Measurements from ENCODE around the gene GPC6. TPM values are rescaled to one million over a fixed set of nuclear protein-coding genes. Genes with fewer than 3 reads are reported as not detected.

The GPC6 gene
- total RNA-seq, 2 experiments from 2014 or later = not detected

GRCh38 chr13:93361703-93362102 lies 135.1 kb downstream of the GPC6 start:
- no peaks in the 10 kb centered on the region for H3K36me3 ChIP-seq (ENCODE audit: insufficient read depth, low read length)
- TF ChIP-seq CTCF (conservative IDR thresholded peaks at IDR 0.05; ENCODE audit: low read length) = no peak
- no peak for TF ChIP-seq EZH2phosphoT487 (IDR thresholded peaks at IDR 0.05; ENCODE audit: borderline replicate concordance, low read depth, low read length)
- POLR2A ChIA-PET = no interaction called here
- DNase-seq (ENCODE audit: low spot score) = no peak
- intact Hi-C loops (cut with micrococcal nuclease; ENCODE audit: unreplicated experiment) = no loop called here
- no peaks in the 10 kb centered on the region for H3K9me2 ChIP-seq (ENCODE audit: insufficient read depth, low read length)
- BruUV-seq (replicated peaks) = no TSS peak
- H3K27ac ChIP-seq (ENCODE audit: low read depth, low read length, poor library complexity, severe bottlenecking) = no peak overlapping the region
- no peak overlapping the region for H3K4me2 ChIP-seq (ENCODE audit: low read length)
- no peak overlapping the region for H2AFZ ChIP-seq (ENCODE audit: low read length)
- H4K20me1 ChIP-seq (ENCODE audit: insufficient read depth, low read length) = no peaks in the 10 kb centered on the region
- CTCF ChIA-PET (ENCODE audit: unreplicated experiment) = no interaction called here
- H3K9me3 ChIP-seq (ENCODE audit: low read length) = no peaks in the 10 kb centered on the region
- H3K4me3 ChIP-seq (ENCODE audit: low read depth, low read length, poor library complexity, severe bottlenecking) = no peak overlapping the region
- H3K79me2 ChIP-seq (ENCODE audit: insufficient read depth, low read depth, low read length) = no peaks in the 10 kb centered on the region
- H3K4me1 ChIP-seq (ENCODE audit: insufficient read depth, low read length, poor library complexity, severe bottlenecking) = no peaks in the 10 kb centered on the region

GRCh38 chr13:93364166-93364565 lies 137.6 kb downstream of the GPC6 start:
- Histone ChIP-seq H3K4me2 (ENCODE audit: low read length) (no peak overlapping the region), H3K27ac (ENCODE audit: low read depth, low read length, poor library complexity, severe bottlenecking) (no peak overlapping the region), H4K20me1 (ENCODE audit: insufficient read depth, low read length) (no peaks in the 10 kb centered on the region), H3K4me3 (ENCODE audit: low read depth, low read length, poor library complexity, severe bottlenecking) (no peak overlapping the region), H2AFZ (ENCODE audit: low read length) (no peak overlapping the region), H3K79me2 (ENCODE audit: insufficient read depth, low read depth, low read length) (no peaks in the 10 kb centered on the region), H3K36me3 (ENCODE audit: insufficient read depth, low read length) (no peaks in the 10 kb centered on the region), H3K9me2 (ENCODE audit: insufficient read depth, low read length) (no peaks in the 10 kb centered on the region), H3K4me1 (ENCODE audit: insufficient read depth, low read length, poor library complexity, severe bottlenecking) (no peaks in the 10 kb centered on the region), H3K9me3 (ENCODE audit: low read length) (no peaks in the 10 kb centered on the region)
- intact Hi-C loops (cut with micrococcal nuclease; ENCODE audit: unreplicated experiment) = no loop called here
- ChIA-PET CTCF (ENCODE audit: unreplicated experiment) (no interaction called here), POLR2A (no interaction called here)
- BruUV-seq (replicated peaks) = no TSS peak
- no peak for DNase-seq (ENCODE audit: low spot score)
- TF ChIP-seq EZH2phosphoT487 (IDR thresholded peaks at IDR 0.05; ENCODE audit: borderline replicate concordance, low read depth, low read length) = no peak

- Histone ChIP-seq H3K4me3 (ENCODE audit: low read depth, low read length, poor library complexity, severe bottlenecking) (no peak overlapping the region), H3K4me1 (ENCODE audit: insufficient read depth, low read length, poor library complexity, severe bottlenecking) (no peaks in the 10 kb centered on the region), H2AFZ (ENCODE audit: low read length) (no peak overlapping the region), H3K9me2 (ENCODE audit: insufficient read depth, low read length) (no peaks in the 10 kb centered on the region), H4K20me1 (ENCODE audit: insufficient read depth, low read length) (no peaks in the 10 kb centered on the region), H3K27ac (ENCODE audit: low read depth, low read length, poor library complexity, severe bottlenecking) (no peak overlapping the region), H3K4me2 (ENCODE audit: low read length) (no peak overlapping the region), H3K79me2 (ENCODE audit: insufficient read depth, low read depth, low read length) (no peaks in the 10 kb centered on the region), H3K9me3 (ENCODE audit: low read length) (no peaks in the 10 kb centered on the region), H3K36me3 (ENCODE audit: insufficient read depth, low read length) (no peaks in the 10 kb centered on the region)
- no TSS peak for BruUV-seq (replicated peaks)
- CTCF ChIA-PET (ENCODE audit: unreplicated experiment) = no interaction called here
- POLR2A ChIA-PET = no interaction called here
- TF ChIP-seq EZH2phosphoT487 (IDR thresholded peaks at IDR 0.05; ENCODE audit: borderline replicate concordance, low read depth, low read length) = no peak
- DNase-seq (ENCODE audit: low spot score) = no peak
- intact Hi-C loops (cut with micrococcal nuclease; ENCODE audit: unreplicated experiment) = no loop called here
These were observed 141.7 kb downstream of the GPC6 start for GRCh38 chr13:93368296-93368695.

- intact Hi-C loops (cut with micrococcal nuclease; ENCODE audit: unreplicated experiment) = no loop called here
- Histone ChIP-seq H3K4me3 (ENCODE audit: low read depth, low read length, poor library complexity, severe bottlenecking) (no peak overlapping the region), H3K4me1 (ENCODE audit: insufficient read depth, low read length, poor library complexity, severe bottlenecking) (no peaks in the 10 kb centered on the region), H3K79me2 (ENCODE audit: insufficient read depth, low read depth, low read length) (no peaks in the 10 kb centered on the region), H3K27ac (ENCODE audit: low read depth, low read length, poor library complexity, severe bottlenecking) (no peak overlapping the region), H3K9me2 (ENCODE audit: insufficient read depth, low read length) (no peaks in the 10 kb centered on the region), H3K9me3 (ENCODE audit: low read length) (no peaks in the 10 kb centered on the region), H3K4me2 (ENCODE audit: low read length) (no peak overlapping the region), H3K36me3 (ENCODE audit: insufficient read depth, low read length) (no peaks in the 10 kb centered on the region), H4K20me1 (ENCODE audit: insufficient read depth, low read length) (no peaks in the 10 kb centered on the region), H2AFZ (ENCODE audit: low read length) (no peak overlapping the region)
- TF ChIP-seq EZH2phosphoT487 (IDR thresholded peaks at IDR 0.05; ENCODE audit: borderline replicate concordance, low read depth, low read length) (no peak), CTCF (conservative IDR thresholded peaks at IDR 0.05; ENCODE audit: low read length) (no peak)
- no TSS peak for BruUV-seq (replicated peaks)
- ChIA-PET POLR2A (no interaction called here), CTCF (ENCODE audit: unreplicated experiment) (no interaction called here)
- DNase-seq (ENCODE audit: low spot score) = no peak
These were observed 142.1 kb downstream of the GPC6 start for GRCh38 chr13:93368718-93369117.

Data from OCI-LY7 (cell line).